Measurements from ENCODE around the gene NSFL1C. TPM values are rescaled to one million over a fixed set of nuclear protein-coding genes. Genes with fewer than 3 reads are reported as not detected.
A peak's percentile ranks its signal among the peaks of the same experiment; 100 is the strongest.

Gene NSFL1C
- total RNA-seq, result 100 to 1,000 TPM; 103 to 107 TPM
- 78.8 TPM for polyA plus RNA-seq

DNA sequence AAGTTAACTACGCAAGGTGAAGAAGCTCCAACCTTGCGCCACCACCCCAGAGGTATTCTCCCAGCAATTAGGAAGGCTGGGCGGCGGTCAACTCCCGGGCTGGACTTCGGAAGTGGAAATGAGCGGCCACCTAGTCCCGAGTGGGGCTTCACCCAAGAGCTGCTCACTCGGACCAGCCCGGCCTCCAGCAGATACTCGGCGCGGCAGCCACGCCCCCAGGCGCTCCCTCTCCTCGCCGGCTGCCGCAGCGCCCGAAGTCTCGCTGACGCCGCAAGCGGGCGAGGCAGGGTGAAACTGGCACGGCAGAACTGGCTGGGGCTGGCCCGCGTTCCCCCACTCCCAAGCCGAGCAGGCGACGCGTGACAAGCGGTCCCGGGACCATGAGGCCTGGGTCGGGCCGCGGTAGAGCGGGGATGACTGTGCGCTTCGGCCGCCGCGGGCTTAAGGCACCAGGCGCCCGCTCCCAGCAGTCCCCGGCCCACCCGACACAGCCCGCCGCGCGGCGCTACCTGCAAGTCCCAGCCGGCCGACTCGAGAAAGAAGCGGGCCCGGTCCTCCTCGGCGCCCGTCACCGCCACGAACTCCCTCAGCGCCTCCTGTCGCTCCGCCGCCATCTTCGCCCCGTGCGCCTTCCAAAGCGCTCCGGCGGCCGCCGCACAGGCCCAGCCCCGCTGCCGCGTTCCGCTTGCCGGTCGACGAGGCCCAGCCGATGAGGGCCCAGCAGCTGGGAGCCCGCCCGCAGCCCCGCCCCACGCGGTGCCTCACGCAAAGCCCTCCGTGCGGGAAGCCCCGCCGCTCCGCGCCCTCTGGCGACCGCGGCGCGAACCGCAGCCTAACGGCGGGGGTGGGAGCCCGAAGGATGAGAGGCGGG is at the start of gene NSFL1C:
NSFL1C (minus strand) TSS at position 639 of the 871 bp plus-strand sequence; CDS start at position 614, 25 bp downstream.
- POLR2A ChIA-PET, result no interaction called here
- H3K27me3 Mint-ChIP-seq, result peaks cover 0 to 8% of the 10 kb centered on the region in 2 donors

DNA sequence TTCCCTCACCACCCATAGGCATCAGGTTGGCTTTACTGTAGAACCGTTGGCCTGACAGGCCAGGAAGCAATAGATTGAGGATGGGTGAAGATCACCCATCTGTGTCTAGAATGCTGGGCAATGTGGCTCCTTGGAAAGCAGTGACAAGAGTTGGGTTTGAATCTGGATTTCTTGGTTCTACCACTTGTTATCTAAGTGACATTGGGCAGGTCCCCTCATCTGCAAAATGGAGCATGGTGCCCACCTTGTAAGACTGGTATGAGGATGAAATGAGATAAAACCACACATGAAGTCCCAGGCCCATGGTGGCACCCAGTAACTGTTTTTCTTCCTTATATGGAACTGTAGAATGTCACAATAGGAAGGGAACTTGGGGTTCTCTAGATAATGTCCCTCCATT is 47.2 kb upstream of the NSFL1C start:
- Mint-ChIP-seq H3K4me1 (no peaks in the 10 kb centered on the region), H3K9me3 (peaks cover 0 to 5% (median 2%) of the 10 kb centered on the region in 5 donors), H3K27ac (no peak overlapping the region), H3K36me3 (peaks cover 0 to 5% (median 1%) of the 10 kb centered on the region in 3 donors), H3K4me3 (no peak overlapping the region), H3K27me3 (peaks cover 8 to 45% of the 10 kb centered on the region in 2 donors)
- Histone ChIP-seq H3K4me3 (ENCODE audit: low read length) (no peak overlapping the region), H3K27ac (ENCODE audit: low read depth, low read length) (no peak overlapping the region), H3K27me3 (ENCODE audit: insufficient read depth, low read length, poor library complexity, severe bottlenecking) (no peaks in the 10 kb centered on the region), H3K4me1 (ENCODE audit: insufficient read depth, low read length) (no peaks in the 10 kb centered on the region), H3K36me3 (ENCODE audit: insufficient read depth, low read length) (no peaks in the 10 kb centered on the region), H3K9me3 (ENCODE audit: low read length) (no peaks in the 10 kb centered on the region)
- ChIA-PET CTCF (interaction anchor here (1.4 kb wide), 1 partner anchor 10 kb away, joined by 3 read pairs; no protein-coding TSS in a partner anchor), POLR2A (no interaction called here)
- no peak for DNase-seq

More for the DNA sequence above, at the start of gene NSFL1C:
- CTCF ChIA-PET, result interaction anchor here (0.7 to 4.0 kb wide), 12 partner anchors 19 to 637 kb away, joined by 3 to 19 read pairs (median 4); partner anchors contain the start of gene FKBP1A
- Histone ChIP-seq H3K36me3 (ENCODE audit: insufficient read depth, low read length) (peaks cover 3% of the 10 kb centered on the region), H3K27ac (ENCODE audit: low read depth, low read length) (peak within 1 kb of the TSS; percentile 70), H3K4me1 (ENCODE audit: insufficient read depth, low read length) (peaks cover 35% of the 10 kb centered on the region), H3K4me3 (ENCODE audit: low read length) (peak within 1 kb of the TSS; percentile 62), H3K27me3 (ENCODE audit: insufficient read depth, low read length, poor library complexity, severe bottlenecking) (no peaks in the 10 kb centered on the region), H3K9me3 (ENCODE audit: low read length) (no peaks in the 10 kb centered on the region)
- Mint-ChIP-seq H3K36me3 (peaks cover 0 to 39% (median 5%) of the 10 kb centered on the region in 3 donors), H3K27ac (peak within 1 kb of the TSS; percentile 81 to 93 (median 88)), H3K9me3 (no peaks in the 10 kb centered on the region), H3K4me1 (peaks cover 43 to 56% (median 51%) of the 10 kb centered on the region in 3 donors), H3K4me3 (peak within 1 kb of the TSS; percentile 85 to 91 (median 89))
- peak; percentile 95 to 98 (median 97) for DNase-seq

GRCh38 chr20:1509237-1509636 is 42.6 kb upstream of the NSFL1C start:
- Mint-ChIP-seq H3K4me3 (no peak overlapping the region), H3K4me1 (no peaks in the 10 kb centered on the region), H3K9me3 (peaks cover 0 to 5% (median 2%) of the 10 kb centered on the region in 5 donors), H3K27me3 (peaks cover 12 to 40% of the 10 kb centered on the region in 2 donors), H3K27ac (no peak overlapping the region), H3K36me3 (peaks cover 0 to 3% (median 1%) of the 10 kb centered on the region in 3 donors)
- CTCF ChIA-PET, result interaction anchor here (1.0 to 4.5 kb wide), 6 partner anchors 9 to 267 kb away, joined by 3 to 18 read pairs (median 3); no protein-coding TSS in a partner anchor
- Histone ChIP-seq H3K9me3 (ENCODE audit: low read length) (no peaks in the 10 kb centered on the region), H3K4me1 (ENCODE audit: insufficient read depth, low read length) (no peaks in the 10 kb centered on the region), H3K27ac (ENCODE audit: low read depth, low read length) (no peak overlapping the region), H3K4me3 (ENCODE audit: low read length) (no peak overlapping the region), H3K27me3 (ENCODE audit: insufficient read depth, low read length, poor library complexity, severe bottlenecking) (no peaks in the 10 kb centered on the region), H3K36me3 (ENCODE audit: insufficient read depth, low read length) (no peaks in the 10 kb centered on the region)
- POLR2A ChIA-PET, result no interaction called here
- peak in 1 of 5 donors; percentile 18 for DNase-seq

DNA sequence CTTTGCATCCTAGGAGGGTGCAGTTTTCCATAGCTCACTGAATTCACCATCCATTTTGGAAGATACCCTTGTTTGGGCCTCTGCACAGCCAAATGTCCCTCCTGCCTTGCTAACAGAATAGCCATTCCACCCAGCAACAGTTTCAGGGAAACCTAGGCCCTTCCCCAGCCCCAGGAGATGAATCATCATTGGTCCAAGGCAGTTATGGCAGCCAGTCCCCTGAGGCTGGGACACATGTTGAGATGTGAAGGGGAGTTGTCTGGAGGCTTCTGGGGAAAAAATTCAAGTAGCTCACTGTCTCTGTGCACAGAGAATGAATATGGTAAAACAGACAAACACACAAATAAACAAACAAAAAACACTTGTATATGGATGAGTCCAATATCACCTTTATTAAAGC is 41.9 kb upstream of the NSFL1C start:
- POLR2A ChIA-PET, result no interaction called here
- H3K9me3 ChIP-seq (ENCODE audit: low read length), result no peaks in the 10 kb centered on the region
- no peaks in the 10 kb centered on the region for H3K27me3 ChIP-seq (ENCODE audit: insufficient read depth, low read length, poor library complexity, severe bottlenecking)
- no peak overlapping the region for H3K4me3 ChIP-seq (ENCODE audit: low read length)
- H3K36me3 ChIP-seq (ENCODE audit: insufficient read depth, low read length), result no peaks in the 10 kb centered on the region
- no peak overlapping the region for H3K27ac ChIP-seq (ENCODE audit: low read depth, low read length)
- H3K4me1 ChIP-seq (ENCODE audit: insufficient read depth, low read length), result peaks cover under 1% of the 10 kb centered on the region
- H3K27me3 Mint-ChIP-seq, result peaks cover 12 to 38% of the 10 kb centered on the region in 2 donors
- H3K36me3 Mint-ChIP-seq, result peaks cover 0 to under 1% (median 0%) of the 10 kb centered on the region in 3 donors
- no peak for DNase-seq
- CTCF ChIA-PET, result interaction anchor here (0.9 to 4.5 kb wide), 5 partner anchors 9 to 268 kb away, joined by 3 to 18 read pairs (median 3); partner anchors contain the start of gene NSFL1C
- peaks cover 0 to 4% (median 3%) of the 10 kb centered on the region in 3 donors for H3K4me1 Mint-ChIP-seq
- H3K9me3 Mint-ChIP-seq, result peaks cover 0 to 5% (median 2%) of the 10 kb centered on the region in 5 donors
- no peak overlapping the region for H3K4me3 Mint-ChIP-seq
- no peak overlapping the region for H3K27ac Mint-ChIP-seq

GRCh38 chr20:1507276-1507675 is 40.6 kb upstream of the NSFL1C start:
- peaks cover 3% of the 10 kb centered on the region for H3K4me1 ChIP-seq (ENCODE audit: insufficient read depth, low read length)
- no peaks in the 10 kb centered on the region for H3K36me3 ChIP-seq (ENCODE audit: insufficient read depth, low read length)
- no peaks in the 10 kb centered on the region for H3K27me3 ChIP-seq (ENCODE audit: insufficient read depth, low read length, poor library complexity, severe bottlenecking)
- ChIA-PET CTCF (interaction anchor here (1.3 to 4.5 kb wide), 3 partner anchors 194 to 269 kb away, joined by 3 to 18 read pairs (median 9); no protein-coding TSS in a partner anchor), POLR2A (no interaction called here)
- no peak overlapping the region for H3K4me3 ChIP-seq (ENCODE audit: low read length)
- H3K9me3 ChIP-seq (ENCODE audit: low read length), result no peaks in the 10 kb centered on the region
- peaks cover 0 to 8% (median 0%) of the 10 kb centered on the region in 3 donors for H3K36me3 Mint-ChIP-seq
- H3K27ac ChIP-seq (ENCODE audit: low read depth, low read length), result no peak overlapping the region
- peaks cover 2 to 7% (median 5%) of the 10 kb centered on the region in 3 donors for H3K4me1 Mint-ChIP-seq
- no peak for DNase-seq
- peaks cover 17 to 42% of the 10 kb centered on the region in 2 donors for H3K27me3 Mint-ChIP-seq
- no peak overlapping the region for H3K27ac Mint-ChIP-seq
- H3K4me3 Mint-ChIP-seq, result no peak overlapping the region
- peaks cover 0 to 9% (median 4%) of the 10 kb centered on the region in 5 donors for H3K9me3 Mint-ChIP-seq

- Histone ChIP-seq H3K27ac (ENCODE audit: low read depth, low read length) (no peak overlapping the region), H3K27me3 (ENCODE audit: insufficient read depth, low read length, poor library complexity, severe bottlenecking) (no peaks in the 10 kb centered on the region), H3K9me3 (ENCODE audit: low read length) (no peaks in the 10 kb centered on the region), H3K36me3 (ENCODE audit: insufficient read depth, low read length) (no peaks in the 10 kb centered on the region), H3K4me1 (ENCODE audit: insufficient read depth, low read length) (peaks cover 3% of the 10 kb centered on the region), H3K4me3 (ENCODE audit: low read length) (no peak overlapping the region)
- peaks cover 2 to 7% (median 5%) of the 10 kb centered on the region in 3 donors for H3K4me1 Mint-ChIP-seq
- H3K4me3 Mint-ChIP-seq, result no peak overlapping the region
- H3K27me3 Mint-ChIP-seq, result peaks cover 18 to 39% of the 10 kb centered on the region in 2 donors
- peaks cover 0 to 10% (median 0%) of the 10 kb centered on the region in 3 donors for H3K36me3 Mint-ChIP-seq
- ChIA-PET POLR2A (no interaction called here), CTCF (interaction anchor here (4.5 kb wide), 1 partner anchor 271 kb away, joined by 18 read pairs; no protein-coding TSS in a partner anchor)
- DNase-seq, result no peak
- no peak overlapping the region for H3K27ac Mint-ChIP-seq
- H3K9me3 Mint-ChIP-seq, result peaks cover 0 to 10% (median 4%) of the 10 kb centered on the region in 5 donors
Measured at GRCh38 chr20:1505871-1506270, 39.2 kb upstream of the NSFL1C start.

GRCh38 chr20:1505361-1505760 is 38.7 kb upstream of the NSFL1C start:
- no peak overlapping the region for H3K27ac ChIP-seq (ENCODE audit: low read depth, low read length)
- peaks cover 0 to 10% (median 4%) of the 10 kb centered on the region in 5 donors for H3K9me3 Mint-ChIP-seq
- peaks cover 3% of the 10 kb centered on the region for H3K4me1 ChIP-seq (ENCODE audit: insufficient read depth, low read length)
- peaks cover 19 to 41% of the 10 kb centered on the region in 2 donors for H3K27me3 Mint-ChIP-seq
- ChIA-PET POLR2A (no interaction called here), CTCF (interaction anchor here (3.4 kb wide), 1 partner anchor 38 kb away, joined by 19 read pairs; the partner anchor contains the start of gene NSFL1C)
- H3K36me3 Mint-ChIP-seq, result peaks cover 0 to 12% (median 0%) of the 10 kb centered on the region in 3 donors
- no peak overlapping the region for H3K27ac Mint-ChIP-seq
- no peak for DNase-seq
- H3K4me3 ChIP-seq (ENCODE audit: low read length), result no peak overlapping the region
- no peaks in the 10 kb centered on the region for H3K9me3 ChIP-seq (ENCODE audit: low read length)
- no peaks in the 10 kb centered on the region for H3K36me3 ChIP-seq (ENCODE audit: insufficient read depth, low read length)
- H3K27me3 ChIP-seq (ENCODE audit: insufficient read depth, low read length, poor library complexity, severe bottlenecking), result no peaks in the 10 kb centered on the region
- peaks cover 2 to 7% (median 5%) of the 10 kb centered on the region in 3 donors for H3K4me1 Mint-ChIP-seq
- H3K4me3 Mint-ChIP-seq, result no peak overlapping the region

All from CD8-positive, alpha-beta memory T cell (primary cell).